Central memory CD8-positive, alpha-beta T cell (primary cell): ENCODE measurements around the gene DCBLD2.
A peak's percentile ranks its signal among the peaks of the same experiment; 100 is the strongest.
"Not testable (repeated sequence)": the region's sequence is repeated elsewhere in the genome, so short reads cannot be mapped to it uniquely, and the experiment has no call there.

Experiments
- ATAC-seq: fragments of 150-1000 bp; cut with Tn5 transposase; replicated peaks from 2 replicates; pipeline ENCODE4 v1.10.0; 2022; ENCODE audit warnings: mild to moderate bottlenecking, moderate FRiP score, moderate number of reproducible peaks; ENCODE audit not compliant: poor library complexity, severe bottlenecking; ENCODE audit errors: extremely low read depth
- DNase-seq, 2 donors: peaks; one replicate each; pipeline ENCODE4 v3.0.0; 2021; ENCODE audit warnings: low spot score in 2 of 2
- H3K27ac Mint-ChIP-seq: one replicate; pipeline ENCODE4 v1.8.0; 2022; ENCODE audit warnings: low read depth, mild to moderate bottlenecking, moderate library complexity, mixed read lengths
- H3K27me3 Mint-ChIP-seq: one replicate; pipeline ENCODE4 v1.8.0; 2022; ENCODE audit warnings: mixed read lengths
- H3K36me3 Mint-ChIP-seq: one replicate; pipeline ENCODE4 v1.8.0; 2022; ENCODE audit warnings: mild to moderate bottlenecking, moderate library complexity, mixed read lengths; ENCODE audit not compliant: insufficient read depth
- H3K4me1 Mint-ChIP-seq: one replicate; pipeline ENCODE4 v1.8.0; 2022; ENCODE audit warnings: mixed read lengths
- H3K4me3 Mint-ChIP-seq: one replicate; pipeline ENCODE4 v1.8.0; 2022; ENCODE audit warnings: mild to moderate bottlenecking, moderate library complexity, mixed read lengths
- H3K9me3 Mint-ChIP-seq: one replicate; pipeline ENCODE4 v1.8.0; 2022; ENCODE audit warnings: mixed read lengths

Gene DCBLD2

GRCh38 chr3:98855806-98856400, 45.6 kb downstream of the DCBLD2 start:
- ATAC-seq (no peak), DNase-seq (no peak)
- no peaks in the 10 kb centered on the region for H3K36me3 Mint-ChIP-seq
- H3K27me3 Mint-ChIP-seq, result no peaks in the 10 kb centered on the region
- no peaks in the 10 kb centered on the region for H3K9me3 Mint-ChIP-seq
- H3K27ac Mint-ChIP-seq, result no peak overlapping the region
- no peak overlapping the region for H3K4me3 Mint-ChIP-seq
- H3K4me1 Mint-ChIP-seq, result no peaks in the 10 kb centered on the region

- no peaks in the 10 kb centered on the region for H3K27me3 Mint-ChIP-seq
- no peaks in the 10 kb centered on the region for H3K4me1 Mint-ChIP-seq
- H3K27ac Mint-ChIP-seq, result no peak overlapping the region
- no peak for ATAC-seq
- H3K9me3 Mint-ChIP-seq, result no peaks in the 10 kb centered on the region
- DNase-seq, result no peak
- H3K36me3 Mint-ChIP-seq, result no peaks in the 10 kb centered on the region
- no peak overlapping the region for H3K4me3 Mint-ChIP-seq
Observed at GRCh38 chr3:98848108-98848507, 53.4 kb downstream of the DCBLD2 start.

DNA sequence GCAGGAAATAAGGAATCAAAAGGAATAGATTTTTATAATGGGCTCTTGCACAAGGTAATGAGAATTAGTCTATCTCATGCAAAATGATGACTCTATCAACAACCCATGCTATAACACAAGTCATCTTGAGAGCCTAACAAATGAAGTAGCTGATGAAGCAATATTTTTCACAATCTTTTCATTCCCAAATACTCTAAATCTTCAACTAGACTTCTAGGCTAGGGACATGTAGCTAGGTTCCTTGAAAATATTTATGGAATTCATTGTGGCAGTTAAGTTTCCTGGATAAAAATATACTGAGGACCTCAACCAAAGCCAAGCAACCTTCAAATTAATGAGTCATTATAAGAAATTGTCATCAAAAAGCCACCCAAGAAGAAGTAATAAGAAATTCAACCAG, 55.4 kb downstream of the DCBLD2 start:
- no peak overlapping the region for H3K27ac Mint-ChIP-seq
- DNase-seq (no peak), ATAC-seq (no peak)
- H3K4me1 Mint-ChIP-seq, result no peaks in the 10 kb centered on the region
- H3K9me3 Mint-ChIP-seq, result no peaks in the 10 kb centered on the region
- no peaks in the 10 kb centered on the region for H3K36me3 Mint-ChIP-seq
- no peak overlapping the region for H3K4me3 Mint-ChIP-seq
- no peaks in the 10 kb centered on the region for H3K27me3 Mint-ChIP-seq

- no peak overlapping the region for H3K4me3 Mint-ChIP-seq
- peaks cover 5% of the 10 kb centered on the region for H3K9me3 Mint-ChIP-seq
- peaks cover 5% of the 10 kb centered on the region for H3K4me1 Mint-ChIP-seq
- peaks cover 12% of the 10 kb centered on the region for H3K27me3 Mint-ChIP-seq
- no peak for DNase-seq
- no peak for ATAC-seq
- H3K27ac Mint-ChIP-seq, result no peak overlapping the region
- H3K36me3 Mint-ChIP-seq, result no peaks in the 10 kb centered on the region
Observed at GRCh38 chr3:98843266-98843959, 58.1 kb downstream of the DCBLD2 start.

DNA sequence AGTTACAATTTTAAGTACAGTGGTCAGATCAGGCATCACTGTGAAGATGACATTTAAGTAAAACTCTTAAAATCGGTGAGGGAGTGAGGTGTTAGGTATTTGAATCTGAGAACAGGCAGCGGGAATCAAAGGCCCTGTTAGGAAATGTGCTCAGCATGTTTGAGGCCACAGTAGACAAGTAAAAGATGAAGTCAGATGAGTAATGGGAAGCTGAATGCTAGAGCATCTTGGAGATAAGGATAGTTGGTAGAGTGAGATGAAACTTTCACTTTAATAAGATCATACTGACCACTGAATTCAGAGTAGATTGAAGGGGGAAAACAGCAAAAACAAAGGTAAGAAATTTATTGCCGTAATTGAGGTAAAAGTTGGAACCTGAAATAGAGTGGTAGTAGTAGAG, 61.6 kb downstream of the DCBLD2 start:
- H3K27me3 Mint-ChIP-seq, result peaks cover 12% of the 10 kb centered on the region
- no peak overlapping the region for H3K4me3 Mint-ChIP-seq
- H3K36me3 Mint-ChIP-seq, result no peaks in the 10 kb centered on the region
- DNase-seq (no peak), ATAC-seq (no peak)
- no peak overlapping the region for H3K27ac Mint-ChIP-seq
- H3K4me1 Mint-ChIP-seq, result peaks cover 5% of the 10 kb centered on the region
- peaks cover 5% of the 10 kb centered on the region for H3K9me3 Mint-ChIP-seq

DNA sequence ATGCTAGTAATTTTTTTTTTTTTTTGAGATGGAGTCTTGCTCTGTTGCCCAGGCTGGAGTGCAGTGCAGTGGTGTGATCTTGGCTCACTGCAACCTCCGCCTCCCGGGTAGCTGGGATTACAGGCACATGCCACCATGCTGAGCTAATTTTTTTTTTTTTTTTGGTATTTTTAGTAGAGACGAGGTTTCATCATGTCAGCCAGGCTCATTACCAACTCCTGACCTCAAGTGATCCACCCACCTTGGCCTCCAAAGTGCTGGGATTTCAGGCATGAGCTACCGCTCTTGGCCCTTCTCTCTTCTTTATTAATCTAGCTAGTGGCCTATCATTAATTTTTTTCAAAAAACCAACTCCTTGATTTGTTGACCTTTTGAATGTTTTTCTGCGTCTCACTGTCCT, 70.4 kb downstream of the DCBLD2 start:
- H3K27me3 Mint-ChIP-seq, DNase-seq, H3K4me3 Mint-ChIP-seq, ATAC-seq, H3K9me3 Mint-ChIP-seq, H3K4me1 Mint-ChIP-seq, H3K27ac Mint-ChIP-seq, H3K36me3 Mint-ChIP-seq: not testable (repeated sequence)

DNA sequence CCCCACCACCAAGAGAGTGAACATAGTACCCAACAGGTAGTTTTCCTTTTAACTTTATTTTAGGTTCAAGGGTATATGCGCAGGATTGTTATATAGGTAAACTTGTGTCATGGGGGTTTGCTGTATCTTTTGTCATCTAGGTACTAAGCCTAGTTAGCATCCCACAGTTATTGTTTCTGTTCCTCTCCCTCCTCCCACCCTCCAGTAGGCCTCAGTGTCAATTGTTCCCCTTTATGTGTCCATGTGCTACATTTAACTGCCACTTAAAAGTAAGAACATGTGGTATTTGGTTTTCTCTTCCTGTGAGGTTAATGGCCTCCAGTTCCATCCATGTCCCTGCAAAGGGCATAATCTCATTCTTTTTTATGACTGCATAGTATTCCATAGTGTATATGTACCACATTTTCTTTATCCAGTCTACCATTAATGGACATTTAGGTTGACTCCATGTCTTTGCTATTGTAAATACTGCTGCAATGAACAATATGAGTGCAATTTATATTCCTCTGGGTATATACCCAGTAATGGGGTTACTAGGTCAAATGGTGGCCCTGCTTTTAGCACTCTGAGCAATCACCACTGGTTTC, 72.2 kb downstream of the DCBLD2 start:
- ATAC-seq (no peak), DNase-seq (no peak)
- no peaks in the 10 kb centered on the region for H3K27me3 Mint-ChIP-seq
- no peak overlapping the region for H3K4me3 Mint-ChIP-seq
- no peaks in the 10 kb centered on the region for H3K36me3 Mint-ChIP-seq
- H3K9me3 Mint-ChIP-seq, result no peaks in the 10 kb centered on the region
- H3K4me1 Mint-ChIP-seq, result no peaks in the 10 kb centered on the region
- no peak overlapping the region for H3K27ac Mint-ChIP-seq

- Mint-ChIP-seq H3K4me1 (no peaks in the 10 kb centered on the region), H3K27ac (no peak overlapping the region), H3K9me3 (no peaks in the 10 kb centered on the region), H3K27me3 (peaks cover 10% of the 10 kb centered on the region), H3K36me3 (peaks cover 2% of the 10 kb centered on the region), H3K4me3 (no peak overlapping the region)
- no peak for ATAC-seq
- no peak for DNase-seq
Observed at GRCh38 chr3:98827221-98827920, 74.1 kb downstream of the DCBLD2 start.

DNA sequence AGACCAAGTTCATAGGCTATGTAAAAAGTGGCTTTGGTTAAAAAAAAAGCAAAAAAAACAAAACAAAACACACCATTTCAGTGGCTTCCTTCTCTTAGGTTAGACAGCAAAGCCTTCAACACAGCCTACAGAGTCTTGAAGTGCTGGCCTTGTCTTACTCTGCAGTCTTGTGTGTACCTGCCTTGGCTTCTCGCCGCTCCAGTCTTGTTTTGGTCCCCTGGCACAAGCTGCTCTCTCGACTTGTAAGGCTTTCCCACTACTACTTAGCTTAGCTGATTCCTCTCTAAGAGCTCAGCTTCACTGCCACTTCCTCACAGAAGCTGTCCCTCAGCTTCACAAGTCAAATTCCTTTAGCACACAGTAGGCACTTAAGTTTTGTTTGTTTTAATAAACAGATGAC, 75.4 kb downstream of the DCBLD2 start:
- DNase-seq, result no peak
- ATAC-seq, result no peak
- H3K36me3 Mint-ChIP-seq, result peaks cover 2% of the 10 kb centered on the region
- H3K9me3 Mint-ChIP-seq, result no peaks in the 10 kb centered on the region
- no peak overlapping the region for H3K27ac Mint-ChIP-seq
- H3K4me3 Mint-ChIP-seq, result no peak overlapping the region
- peaks cover 10% of the 10 kb centered on the region for H3K27me3 Mint-ChIP-seq
- H3K4me1 Mint-ChIP-seq, result no peaks in the 10 kb centered on the region

DNA sequence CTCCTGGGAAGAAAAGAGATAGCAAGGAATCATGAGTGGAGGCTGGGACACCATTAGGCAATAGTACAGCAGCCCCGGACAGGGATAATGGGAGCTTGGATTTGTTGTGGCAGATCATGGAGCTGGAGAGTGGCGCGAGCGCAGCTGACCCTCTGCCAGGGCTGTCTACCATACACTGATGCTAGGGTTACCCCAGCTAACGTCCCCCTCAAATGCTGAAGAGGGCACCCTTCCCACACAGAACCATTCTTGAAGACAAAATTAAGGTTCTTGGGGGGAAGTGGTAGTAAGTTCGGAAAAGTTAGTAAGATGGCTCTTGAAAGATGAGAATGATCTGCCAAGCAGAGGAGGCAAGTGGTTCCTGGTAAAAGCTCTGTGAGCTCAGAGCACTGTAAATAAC, 77.2 kb downstream of the DCBLD2 start:
- ATAC-seq (no peak), DNase-seq (no peak)
- Mint-ChIP-seq H3K27ac (no peak overlapping the region), H3K9me3 (no peaks in the 10 kb centered on the region), H3K27me3 (peaks cover 10% of the 10 kb centered on the region), H3K36me3 (peaks cover 2% of the 10 kb centered on the region), H3K4me3 (no peak overlapping the region), H3K4me1 (no peaks in the 10 kb centered on the region)

- no peak overlapping the region for H3K4me3 Mint-ChIP-seq
- no peaks in the 10 kb centered on the region for H3K9me3 Mint-ChIP-seq
- DNase-seq (no peak), ATAC-seq (no peak)
- H3K36me3 Mint-ChIP-seq, result peaks cover 2% of the 10 kb centered on the region
- no peak overlapping the region for H3K27ac Mint-ChIP-seq
- no peaks in the 10 kb centered on the region for H3K4me1 Mint-ChIP-seq
- peaks cover 10% of the 10 kb centered on the region for H3K27me3 Mint-ChIP-seq
Observed at GRCh38 chr3:98823791-98824190, 77.7 kb downstream of the DCBLD2 start.

DNA sequence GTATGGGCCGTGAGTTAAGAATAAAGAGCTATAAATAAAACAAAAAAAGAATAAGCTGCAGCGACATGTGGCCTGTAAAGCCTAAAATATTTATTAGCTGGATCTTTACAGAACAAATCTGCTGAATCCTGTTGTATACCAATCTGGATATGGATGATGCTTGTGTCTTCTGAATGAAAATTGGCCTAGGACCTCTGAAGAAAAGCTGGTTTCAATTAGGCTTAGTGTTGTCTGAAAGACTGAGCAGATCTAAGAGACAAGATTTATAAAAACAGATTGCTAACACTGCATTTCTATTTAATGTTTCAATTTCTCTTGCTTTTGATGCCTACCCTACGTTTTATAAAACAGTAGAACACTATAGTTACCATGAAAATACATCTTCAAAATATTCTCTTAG, 80.4 kb downstream of the DCBLD2 start:
- Mint-ChIP-seq H3K27ac (no peak overlapping the region), H3K9me3 (no peaks in the 10 kb centered on the region), H3K4me1 (no peaks in the 10 kb centered on the region), H3K4me3 (no peak overlapping the region), H3K27me3 (peaks cover 10% of the 10 kb centered on the region), H3K36me3 (peaks cover 2% of the 10 kb centered on the region)
- DNase-seq (no peak), ATAC-seq (no peak)

DNA sequence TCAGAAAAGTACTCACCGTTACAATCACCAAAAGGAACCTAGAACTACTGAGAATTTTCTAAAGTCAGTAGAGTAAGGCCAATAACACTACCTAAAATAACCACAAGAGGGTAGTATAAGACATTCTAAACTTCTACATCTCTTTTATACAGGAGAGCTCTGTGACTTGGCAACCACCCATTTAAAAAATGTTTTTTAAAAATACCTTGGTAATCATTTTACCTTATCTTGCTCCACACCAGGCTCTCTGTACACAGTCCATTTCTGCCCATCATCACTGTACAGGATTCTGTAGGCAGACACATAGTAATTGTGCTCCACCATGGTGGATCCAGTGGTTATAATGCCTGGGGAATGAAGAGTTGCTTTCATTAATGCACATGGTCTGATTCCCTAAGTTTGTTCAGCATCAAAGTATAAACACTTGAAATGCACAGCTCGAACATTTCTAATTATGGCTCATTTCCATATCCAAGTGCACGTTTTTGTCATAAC, 83.9 kb downstream of the DCBLD2 start:
- Mint-ChIP-seq H3K4me3 (no peak overlapping the region), H3K27ac (no peak overlapping the region), H3K9me3 (no peaks in the 10 kb centered on the region), H3K27me3 (no peaks in the 10 kb centered on the region), H3K4me1 (no peaks in the 10 kb centered on the region), H3K36me3 (peaks cover 2% of the 10 kb centered on the region)
- ATAC-seq (peak; percentile 54), DNase-seq (no peak)
